Chondrocyte (in vitro differentiated cells): Measurements from ENCODE around the gene DOCK2. TPM values are rescaled to one million over a fixed set of nuclear protein-coding genes. Genes with fewer than 3 reads are reported as not detected.
"Not testable (repeated sequence)": the region's sequence is repeated elsewhere in the genome, so short reads cannot be mapped to it uniquely, and the experiment has no call there.

Source experiments
- DNase-seq: peaks from one replicate; pipeline ENCODE4 v3.0.0; 2021; ENCODE audit warnings: mixed read lengths, low spot score
- H3K27ac Mint-ChIP-seq: one replicate; pipeline ENCODE4 v1.8.0; 2021; ENCODE audit warnings: mild to moderate bottlenecking, moderate library complexity, mixed read lengths; ENCODE audit not compliant: unreplicated experiment
- H3K27me3 Mint-ChIP-seq: 2 replicates; pipeline ENCODE4 v1.8.0; 2021; ENCODE audit warnings: low read depth, mixed read lengths
- H3K36me3 Mint-ChIP-seq: 2 replicates; pipeline ENCODE4 v1.8.0; 2021; ENCODE audit warnings: low read depth, mixed read lengths
- H3K4me1 Mint-ChIP-seq: 2 replicates; pipeline ENCODE4 v1.8.0; 2021; ENCODE audit warnings: low read depth, mild to moderate bottlenecking, mixed read lengths
- H3K4me3 Mint-ChIP-seq: one replicate; pipeline ENCODE4 v1.8.0; 2021; ENCODE audit warnings: mild to moderate bottlenecking, moderate library complexity, mixed read lengths; ENCODE audit not compliant: unreplicated experiment
- H3K9me3 Mint-ChIP-seq: 2 replicates; pipeline ENCODE4 v1.8.0; 2021; ENCODE audit warnings: low read depth, mixed read lengths
- total RNA-seq: library from RNA; stranded (reverse); gene quantifications from 3 replicates; pipeline ENCODE4 v1.2.1, GENCODE V29; 2021
- TF ChIP-seq, protein P1 (sequence below): fragments of 200-600 bp; sonication (generic); IDR thresholded peaks from 2 replicates; pipeline ENCODE4 v1.5.0; 2021; ENCODE audit warnings: antibody characterized with exemption, mild to moderate bottlenecking, moderate library complexity

The DOCK2 gene
- total RNA-seq, 1 donor from 2014 or later, result 3.1 TPM

GRCh38 chr5:169828385-169828784 is 191.3 kb downstream of the DOCK2 start:
- H3K27ac Mint-ChIP-seq, result no peak overlapping the region
- no peak overlapping the region for H3K4me3 Mint-ChIP-seq
- no peak for DNase-seq
- H3K9me3 Mint-ChIP-seq, result peaks cover 2% of the 10 kb centered on the region
- TF ChIP-seq, protein P1, sequence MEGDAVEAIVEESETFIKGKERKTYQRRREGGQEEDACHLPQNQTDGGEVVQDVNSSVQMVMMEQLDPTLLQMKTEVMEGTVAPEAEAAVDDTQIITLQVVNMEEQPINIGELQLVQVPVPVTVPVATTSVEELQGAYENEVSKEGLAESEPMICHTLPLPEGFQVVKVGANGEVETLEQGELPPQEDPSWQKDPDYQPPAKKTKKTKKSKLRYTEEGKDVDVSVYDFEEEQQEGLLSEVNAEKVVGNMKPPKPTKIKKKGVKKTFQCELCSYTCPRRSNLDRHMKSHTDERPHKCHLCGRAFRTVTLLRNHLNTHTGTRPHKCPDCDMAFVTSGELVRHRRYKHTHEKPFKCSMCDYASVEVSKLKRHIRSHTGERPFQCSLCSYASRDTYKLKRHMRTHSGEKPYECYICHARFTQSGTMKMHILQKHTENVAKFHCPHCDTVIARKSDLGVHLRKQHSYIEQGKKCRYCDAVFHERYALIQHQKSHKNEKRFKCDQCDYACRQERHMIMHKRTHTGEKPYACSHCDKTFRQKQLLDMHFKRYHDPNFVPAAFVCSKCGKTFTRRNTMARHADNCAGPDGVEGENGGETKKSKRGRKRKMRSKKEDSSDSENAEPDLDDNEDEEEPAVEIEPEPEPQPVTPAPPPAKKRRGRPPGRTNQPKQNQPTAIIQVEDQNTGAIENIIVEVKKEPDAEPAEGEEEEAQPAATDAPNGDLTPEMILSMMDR, result no peak
- H3K27me3 Mint-ChIP-seq, result no peaks in the 10 kb centered on the region
- peaks cover 3% of the 10 kb centered on the region for H3K4me1 Mint-ChIP-seq
- H3K36me3 Mint-ChIP-seq, result no peaks in the 10 kb centered on the region

GRCh38 chr5:169831331-169831730 is 194.3 kb downstream of the DOCK2 start:
- H3K36me3 Mint-ChIP-seq, result no peaks in the 10 kb centered on the region
- H3K27me3 Mint-ChIP-seq, result no peaks in the 10 kb centered on the region
- no peak overlapping the region for H3K4me3 Mint-ChIP-seq
- peaks cover 7% of the 10 kb centered on the region for H3K4me1 Mint-ChIP-seq
- no peak overlapping the region for H3K27ac Mint-ChIP-seq
- TF ChIP-seq, protein P1, result no peak
- no peaks in the 10 kb centered on the region for H3K9me3 Mint-ChIP-seq
- DNase-seq, result no peak

- Mint-ChIP-seq H3K27me3 (no peaks in the 10 kb centered on the region), H3K27ac (no peak overlapping the region), H3K4me3 (no peak overlapping the region), H3K9me3 (no peaks in the 10 kb centered on the region), H3K36me3 (no peaks in the 10 kb centered on the region), H3K4me1 (peaks cover 7% of the 10 kb centered on the region)
- DNase-seq, result no peak
- TF ChIP-seq, protein P1, result no peak
Measured at GRCh38 chr5:169832304-169832703, 195.2 kb downstream of the DOCK2 start.

DNA sequence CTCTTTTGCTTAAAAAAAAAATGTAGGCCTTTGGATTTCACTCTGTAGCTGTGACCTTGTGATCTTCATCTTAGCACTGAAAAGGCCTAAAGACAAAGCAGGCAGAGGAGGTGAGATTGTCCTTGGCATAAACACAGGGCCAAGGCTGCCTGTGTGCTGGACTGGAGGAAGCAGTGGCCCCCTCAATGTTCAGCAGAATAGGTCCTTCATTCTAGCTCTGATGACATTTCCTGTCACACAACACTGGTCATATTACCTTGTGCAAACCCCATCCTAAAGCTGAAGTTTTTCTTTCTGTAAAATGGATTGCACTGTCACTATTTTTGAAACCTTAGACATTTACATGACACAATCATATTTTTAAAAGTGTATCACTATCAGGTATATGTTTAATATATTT is 195.8 kb downstream of the DOCK2 start:
- TF ChIP-seq, protein P1, result no peak
- H3K9me3 Mint-ChIP-seq, result no peaks in the 10 kb centered on the region
- H3K36me3 Mint-ChIP-seq, result no peaks in the 10 kb centered on the region
- H3K4me1 Mint-ChIP-seq, result peaks cover 7% of the 10 kb centered on the region
- no peak overlapping the region for H3K27ac Mint-ChIP-seq
- no peaks in the 10 kb centered on the region for H3K27me3 Mint-ChIP-seq
- H3K4me3 Mint-ChIP-seq, result no peak overlapping the region
- DNase-seq, result no peak

GRCh38 chr5:169833681-169834292 is 196.7 kb downstream of the DOCK2 start:
- not testable (repeated sequence) for H3K4me1 Mint-ChIP-seq, H3K27ac Mint-ChIP-seq, H3K27me3 Mint-ChIP-seq, H3K4me3 Mint-ChIP-seq, DNase-seq, H3K9me3 Mint-ChIP-seq, H3K36me3 Mint-ChIP-seq

DNA sequence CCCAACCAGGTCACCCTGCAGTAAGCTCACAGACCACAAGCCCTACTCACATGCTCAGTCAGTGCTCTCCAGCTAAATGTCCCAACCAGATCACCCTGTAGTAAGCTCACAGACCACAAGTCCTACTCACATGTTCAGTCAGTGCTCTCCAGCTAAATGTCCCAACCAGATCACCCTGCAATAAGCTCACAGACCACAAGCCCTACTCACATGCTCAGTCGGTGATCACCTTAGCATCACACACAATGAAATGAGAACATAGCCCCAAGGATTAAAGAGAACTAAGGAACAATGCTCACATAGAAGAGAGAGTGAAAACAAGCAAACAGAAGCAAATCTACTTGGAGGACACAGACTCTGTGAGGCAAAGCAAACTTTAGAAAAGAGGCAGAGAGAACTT is 197.5 kb downstream of the DOCK2 start:
- not testable (repeated sequence) for H3K9me3 Mint-ChIP-seq, H3K27me3 Mint-ChIP-seq, H3K36me3 Mint-ChIP-seq, H3K4me1 Mint-ChIP-seq, DNase-seq, H3K27ac Mint-ChIP-seq, H3K4me3 Mint-ChIP-seq
